Activated T-cell treated with anti-CD3 and anti-CD28 coated beads, Interleukin-2, amount 50 U/mL, for 48 hours (primary cell): ENCODE results near the gene NPM1.
A peak's percentile ranks its signal among the peaks of the same experiment; 100 is the strongest.

ENCODE experiments used
- DNase-seq, 2 experiments: peaks; one replicate each; pipeline ENCODE4 v3.0.0-alpha.2; 2020

Gene NPM1

GRCh38 chr5:171413153-171413910 lies 25.7 kb downstream of the NPM1 start:
- peak; percentile 26 to 28 for DNase-seq

- DNase-seq = peak; percentile 23 to 29
These were observed 26.3 kb downstream of the NPM1 start for GRCh38 chr5:171413993-171414392.

GRCh38 chr5:171415115-171415730 lies 27.6 kb downstream of the NPM1 start:
- DNase-seq = peak in 1 of 2 experiments; percentile 22

- DNase-seq = peak in 1 of 2 experiments; percentile 15
These were observed 28.8 kb downstream of the NPM1 start for GRCh38 chr5:171416160-171417049.

DNA sequence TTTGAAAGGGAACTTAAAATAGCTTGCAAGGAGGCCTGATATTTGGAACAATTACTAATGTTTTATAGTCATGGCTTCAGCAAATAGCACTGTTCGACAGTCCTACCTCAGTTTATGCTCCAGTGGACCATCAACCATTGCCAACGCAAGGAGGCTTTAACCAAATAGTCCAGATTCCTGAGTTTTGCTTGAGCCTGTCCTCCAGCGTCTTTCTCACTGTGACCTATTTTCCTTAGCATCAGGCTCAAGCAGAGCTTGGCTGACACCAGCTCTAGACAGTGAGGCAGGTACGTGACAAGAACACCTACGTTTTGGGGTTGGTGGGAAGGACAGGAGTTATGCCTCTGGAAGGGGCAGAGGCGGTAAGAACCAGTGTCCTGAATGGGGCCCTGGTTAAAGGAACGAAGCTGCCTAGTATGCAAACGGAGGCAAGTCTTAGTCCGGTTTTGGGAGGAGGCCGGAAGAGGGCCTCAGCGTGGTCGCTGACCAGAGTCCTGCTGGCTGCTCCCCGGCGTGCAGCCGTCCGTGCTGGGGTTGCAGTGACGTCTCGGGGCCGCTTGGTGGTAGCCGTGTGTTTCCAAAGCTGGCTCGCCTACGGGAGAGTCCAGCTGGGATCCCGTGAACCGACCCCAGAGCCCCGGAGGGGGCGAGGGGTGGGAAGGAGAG lies 30.8 kb downstream of the NPM1 start:
- peak; percentile 78 to 81 for DNase-seq

GRCh38 chr5:171418982-171419687 lies 31.5 kb downstream of the NPM1 start, which contains the start of gene FGF18:
TSS of gene FGF18 (plus strand) at chr5:171419647. CDS start at chr5:171420200, 553 bp downstream.
- peak in 1 of 2 experiments; percentile 60 for DNase-seq

GRCh38 chr5:171419688-171420430 lies 32.2 kb downstream of the NPM1 start:
- DNase-seq = peak in 1 of 2 experiments; percentile 61

- no peak for DNase-seq
These were observed 33.0 kb downstream of the NPM1 start for GRCh38 chr5:171420431-171421241.

DNA sequence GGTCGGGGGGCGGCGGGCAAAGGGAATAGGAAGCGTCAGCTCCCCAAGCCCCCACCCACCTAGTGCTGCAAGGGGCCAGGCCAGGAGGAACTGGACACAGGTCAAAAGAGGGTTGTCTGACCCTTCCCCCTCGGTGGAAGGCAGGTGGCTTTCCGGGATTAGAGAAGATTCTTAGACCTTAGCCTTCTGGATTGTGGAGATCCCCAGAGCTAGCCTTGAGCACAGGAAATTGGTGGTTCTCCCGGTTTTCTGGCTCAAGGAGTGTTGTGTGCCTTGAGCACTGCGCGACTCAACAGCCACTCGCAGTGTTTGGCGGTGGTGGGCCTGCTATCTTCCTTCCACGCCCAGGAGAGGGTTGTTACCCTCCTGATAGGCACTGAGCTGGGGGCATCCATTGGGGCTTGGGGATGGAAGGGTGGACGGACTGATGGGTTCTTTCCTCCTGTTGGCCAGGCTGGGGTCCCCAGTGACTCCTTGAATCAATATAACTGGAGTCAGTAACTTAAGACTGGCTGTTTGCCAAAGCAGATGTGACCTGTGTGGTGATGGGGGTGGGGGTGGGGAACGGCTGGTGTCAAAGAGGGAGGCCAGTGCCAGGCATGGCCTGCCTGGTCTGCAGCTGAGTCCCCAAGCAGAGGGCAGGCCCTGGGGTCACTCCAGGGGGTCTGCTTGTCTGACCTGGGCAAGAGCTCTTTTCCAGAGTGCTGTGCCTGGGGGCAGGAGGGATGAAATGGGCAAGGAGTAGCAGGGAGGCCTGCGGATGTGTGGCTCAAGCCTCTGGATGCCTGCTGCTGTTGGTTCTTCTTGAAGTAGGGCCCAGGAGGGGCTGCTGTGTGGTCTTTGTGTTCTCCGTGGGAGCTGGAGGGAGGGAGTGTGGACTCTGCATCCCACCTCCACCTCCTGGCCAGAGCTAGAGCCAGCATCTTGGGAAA lies 33.9 kb downstream of the NPM1 start:
- DNase-seq = no peak

- DNase-seq = no peak
These were observed 34.8 kb downstream of the NPM1 start for GRCh38 chr5:171422495-171422894.

GRCh38 chr5:171422902-171423663 lies 35.4 kb downstream of the NPM1 start:
- no peak for DNase-seq

DNA sequence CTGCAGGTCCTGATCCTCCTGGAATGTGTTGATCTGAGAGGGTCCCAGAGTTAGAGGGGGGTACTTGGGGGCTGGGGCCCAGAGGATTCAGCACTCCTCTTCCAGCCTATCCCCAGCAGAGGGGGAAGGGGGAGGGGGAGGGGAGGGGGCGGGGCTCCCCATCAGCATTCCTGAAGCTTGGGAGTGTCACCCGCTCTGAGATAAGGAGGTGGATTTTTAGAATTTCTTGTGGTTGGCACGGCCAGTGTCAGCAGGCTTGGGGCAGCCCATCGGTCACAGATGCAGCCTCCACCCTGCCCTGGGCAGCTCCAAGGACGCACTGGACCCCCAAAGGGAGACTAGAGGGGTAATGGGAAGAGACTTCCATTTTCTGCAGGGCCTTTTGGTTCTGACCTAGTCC lies 37.1 kb downstream of the NPM1 start:
- no peak for DNase-seq

DNA sequence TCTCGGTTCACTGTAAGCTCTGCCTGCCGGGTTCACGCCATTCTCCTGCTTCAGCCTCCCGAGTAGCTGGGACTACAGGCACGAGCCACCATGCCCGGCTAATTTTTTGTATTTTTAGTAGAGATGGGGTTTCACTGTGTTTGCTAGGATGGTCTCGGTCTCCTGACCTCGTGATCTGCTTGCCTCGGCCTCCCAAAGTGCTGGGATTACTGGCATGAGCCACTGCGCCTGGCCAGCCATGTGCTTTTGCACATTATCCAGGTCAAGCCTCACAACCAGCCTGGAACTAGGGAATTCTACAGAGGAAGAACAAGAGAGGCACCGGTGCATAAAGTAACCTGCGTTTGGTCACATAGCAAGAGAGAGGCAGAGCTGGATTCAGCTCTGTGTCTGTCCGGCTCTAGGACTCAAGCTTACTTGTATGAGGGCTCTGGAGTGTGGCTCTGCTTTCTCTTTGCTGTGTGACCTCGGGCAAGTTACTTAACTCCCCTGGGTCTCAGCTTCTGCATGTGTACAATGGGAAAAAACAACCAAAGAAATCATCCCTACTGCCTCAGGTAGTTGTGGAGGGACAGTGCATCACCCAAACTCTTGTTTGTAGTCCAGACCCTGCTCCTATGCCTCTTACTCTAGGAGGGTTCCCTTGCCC lies 38.1 kb downstream of the NPM1 start:
- DNase-seq = no peak

DNA sequence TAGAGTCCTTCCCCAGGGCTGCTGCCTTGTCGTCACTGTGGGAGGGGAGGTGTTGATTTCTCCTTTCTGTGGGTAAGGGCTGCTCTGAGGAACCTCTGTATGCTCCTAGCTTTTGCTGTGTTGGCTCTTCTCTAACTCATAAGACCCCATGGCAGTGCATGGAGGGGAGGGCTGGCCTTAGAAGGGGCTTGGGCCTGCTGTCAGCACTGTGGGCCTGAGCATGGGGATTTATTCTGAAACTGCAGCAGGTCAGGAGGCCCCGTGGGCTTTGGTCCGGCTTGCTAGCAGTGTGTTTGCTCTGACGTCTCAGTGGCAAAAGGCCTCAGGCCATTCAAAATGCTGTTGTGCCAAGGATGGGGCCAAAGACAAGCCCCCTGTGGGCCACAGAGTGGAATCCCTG lies 38.6 kb downstream of the NPM1 start:
- no peak for DNase-seq

DNA sequence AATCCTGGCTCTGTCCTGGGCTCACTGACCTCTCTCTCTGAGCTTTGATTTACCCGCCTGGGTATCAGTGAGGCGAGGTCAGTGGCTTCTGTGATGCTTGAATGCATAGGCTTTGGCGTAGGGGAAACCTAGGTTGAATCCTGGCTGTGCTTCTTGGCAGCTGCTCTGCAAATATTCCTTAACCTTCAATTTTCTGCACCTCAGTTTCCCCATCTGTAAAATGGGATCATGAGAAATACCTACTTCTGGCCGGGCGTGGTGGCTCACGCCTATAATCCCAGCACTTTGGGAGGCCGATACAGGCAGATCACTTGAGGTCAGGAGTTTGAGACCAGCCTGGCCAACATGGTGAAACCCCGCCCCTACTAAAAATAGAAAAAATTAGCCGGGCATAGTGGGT lies 39.0 kb downstream of the NPM1 start:
- DNase-seq = no peak

DNA sequence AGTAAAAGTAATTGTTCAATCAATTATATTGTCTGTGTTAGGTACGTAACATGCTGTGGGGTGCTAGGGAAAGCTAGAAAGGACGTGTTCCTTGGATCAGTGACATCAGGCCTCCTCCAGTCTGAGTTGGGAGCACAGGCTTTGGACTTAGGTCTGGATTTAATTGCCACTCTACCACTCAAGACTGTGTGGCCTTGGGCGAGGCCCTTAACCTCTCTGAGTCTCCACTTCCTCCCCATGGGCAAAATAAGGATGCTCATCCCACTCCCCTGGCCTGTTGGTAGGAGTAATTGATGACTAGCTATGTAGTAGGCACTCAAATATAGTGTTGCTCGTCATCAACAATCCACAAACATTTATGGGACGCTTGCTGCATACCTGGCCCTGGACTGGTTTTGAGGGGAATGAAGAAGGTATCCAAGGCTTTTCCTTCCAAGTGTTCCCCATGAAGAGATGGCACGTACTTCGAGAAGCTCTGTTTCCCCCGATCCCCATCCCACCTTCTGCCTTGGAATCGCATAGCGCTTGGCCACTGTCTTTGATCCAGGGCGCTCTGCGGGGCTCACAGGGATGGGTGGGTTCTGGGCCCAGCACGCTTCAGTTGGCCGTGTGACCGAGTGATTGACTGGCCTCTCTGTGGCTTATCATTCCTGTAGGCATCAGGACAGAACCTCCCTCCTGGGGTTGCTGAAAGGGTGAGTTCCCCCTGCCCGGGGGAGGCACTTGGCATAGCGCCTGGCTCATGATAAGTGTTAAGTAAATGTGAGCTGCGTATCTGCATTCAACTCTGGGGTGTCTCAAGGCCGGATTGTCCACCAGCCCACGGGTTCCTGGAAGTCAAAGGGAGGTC lies 39.9 kb downstream of the NPM1 start:
- no peak for DNase-seq

DNA sequence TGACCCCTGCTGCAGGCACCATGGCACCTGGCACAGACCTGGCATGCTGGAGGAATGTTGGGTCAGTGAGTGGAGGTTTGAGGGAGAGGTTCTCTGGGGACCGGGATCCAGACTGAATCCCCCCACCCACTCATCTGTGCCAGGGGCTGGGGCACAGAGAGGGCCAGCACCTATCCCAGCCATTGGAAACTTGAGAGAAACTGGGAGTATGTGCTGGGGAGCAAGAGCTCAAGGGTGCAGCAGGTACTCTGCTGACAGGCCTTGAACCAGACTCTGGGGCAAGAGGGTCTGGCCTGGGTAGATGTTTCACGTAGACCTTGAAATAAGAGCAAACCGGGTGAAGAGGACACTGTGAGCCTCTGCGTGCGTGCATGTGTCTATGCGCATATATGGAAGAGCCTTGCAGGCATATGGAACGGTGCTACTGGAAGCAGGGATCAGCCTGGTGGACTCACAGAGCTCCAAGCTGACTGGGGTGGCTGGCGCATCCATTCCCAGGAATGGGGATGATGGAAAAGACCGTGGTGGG lies 40.6 kb downstream of the NPM1 start:
- no peak for DNase-seq
